COR-L47 (cell line): Measurements from ENCODE around the gene NCKAP5.

ENCODE experiments used
- DNase-seq: peaks from one replicate; lab custom pipeline; 2025; lab: John Stamatoyannopoulos, UW

NCKAP5 gene

GRCh38 chr2:133574186-133574585, 5.9 kb upstream of the NCKAP5 start:
- DNase-seq = no peak

GRCh38 chr2:133573491-133574162, 5.4 kb upstream of the NCKAP5 start:
- DNase-seq = no peak

GRCh38 chr2:133571249-133571648, 3.0 kb upstream of the NCKAP5 start:
- DNase-seq = no peak

GRCh38 chr2:133570542-133570941, 2.3 kb upstream of the NCKAP5 start:
- no peak for DNase-seq

GRCh38 chr2:133569286-133569830, 1.1 kb upstream of the NCKAP5 start:
- no peak for DNase-seq

- no peak for DNase-seq
Observed at GRCh38 chr2:133568598-133568997, 335 bp upstream of the NCKAP5 start.

- no peak for DNase-seq
Observed at GRCh38 chr2:133562558-133562957, 5.7 kb downstream of the NCKAP5 start.

- DNase-seq = no peak
Observed at GRCh38 chr2:133561045-133561852, 7.0 kb downstream of the NCKAP5 start.

GRCh38 chr2:133557614-133558013, 10.6 kb downstream of the NCKAP5 start:
- no peak for DNase-seq

GRCh38 chr2:133553838-133554408, 14.3 kb downstream of the NCKAP5 start:
- DNase-seq = no peak

- DNase-seq = no peak
Observed at GRCh38 chr2:133553251-133553650, 15.0 kb downstream of the NCKAP5 start.

- no peak for DNase-seq
Observed at GRCh38 chr2:133552821-133553220, 15.4 kb downstream of the NCKAP5 start.

GRCh38 chr2:133541797-133542196, 26.5 kb downstream of the NCKAP5 start:
- no peak for DNase-seq

- DNase-seq = no peak
Observed at GRCh38 chr2:133541376-133541775, 26.9 kb downstream of the NCKAP5 start.

GRCh38 chr2:133532919-133533318, 35.3 kb downstream of the NCKAP5 start:
- no peak for DNase-seq

- DNase-seq = no peak
Observed at GRCh38 chr2:133531382-133531781, 36.9 kb downstream of the NCKAP5 start.

- no peak for DNase-seq
Observed at GRCh38 chr2:133530645-133531044, 37.6 kb downstream of the NCKAP5 start.

- DNase-seq = no peak
Observed at GRCh38 chr2:133526530-133527300, 41.5 kb downstream of the NCKAP5 start.

- DNase-seq = no peak
Observed at GRCh38 chr2:133525613-133526529, 42.4 kb downstream of the NCKAP5 start.

- no peak for DNase-seq
Observed at GRCh38 chr2:133525090-133525489, 43.2 kb downstream of the NCKAP5 start.

GRCh38 chr2:133523406-133523805, 44.9 kb downstream of the NCKAP5 start:
- DNase-seq = no peak
